Measurements from ENCODE around the gene METRNL.
"Not testable (repeated sequence)": the region's sequence is repeated elsewhere in the genome, so short reads cannot be mapped to it uniquely, and the experiment has no call there.

The METRNL gene

GRCh38 chr17:83051396-83052240, 27.8 kb upstream of the METRNL start:
- in situ Hi-C loops (cut with HindIII; ENCODE audit: low sequenced_read_pairs): no loop called here

DNA sequence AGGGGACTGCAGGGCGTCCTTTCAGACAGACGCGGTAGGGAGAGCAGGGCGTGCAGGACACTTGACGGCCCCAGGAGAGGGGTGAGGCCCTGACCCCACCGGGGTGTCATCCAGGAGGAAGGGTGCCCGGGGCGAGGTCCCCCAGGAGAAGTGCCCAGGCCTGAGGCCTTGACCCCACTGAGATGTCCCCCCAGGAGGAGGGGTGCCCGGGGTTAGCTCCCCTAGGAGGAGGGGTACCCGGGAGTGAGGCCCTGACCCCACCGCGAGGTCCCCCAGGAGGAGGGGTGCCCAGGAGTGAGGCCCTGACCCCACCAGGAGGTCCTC, 27.2 kb upstream of the METRNL start:
- in situ Hi-C loops (cut with HindIII; ENCODE audit: low sequenced_read_pairs): no loop called here

- in situ Hi-C loops (cut with HindIII; ENCODE audit: low sequenced_read_pairs): no loop called here
These were observed 26.3 kb upstream of the METRNL start for GRCh38 chr17:83053021-83053681.

- in situ Hi-C loops (cut with HindIII; ENCODE audit: low sequenced_read_pairs): no loop called here
These were observed 25.5 kb upstream of the METRNL start for GRCh38 chr17:83053739-83054451.

GRCh38 chr17:83054518-83055125, 24.8 kb upstream of the METRNL start:
- in situ Hi-C loops (cut with HindIII; ENCODE audit: low sequenced_read_pairs): no loop called here

DNA sequence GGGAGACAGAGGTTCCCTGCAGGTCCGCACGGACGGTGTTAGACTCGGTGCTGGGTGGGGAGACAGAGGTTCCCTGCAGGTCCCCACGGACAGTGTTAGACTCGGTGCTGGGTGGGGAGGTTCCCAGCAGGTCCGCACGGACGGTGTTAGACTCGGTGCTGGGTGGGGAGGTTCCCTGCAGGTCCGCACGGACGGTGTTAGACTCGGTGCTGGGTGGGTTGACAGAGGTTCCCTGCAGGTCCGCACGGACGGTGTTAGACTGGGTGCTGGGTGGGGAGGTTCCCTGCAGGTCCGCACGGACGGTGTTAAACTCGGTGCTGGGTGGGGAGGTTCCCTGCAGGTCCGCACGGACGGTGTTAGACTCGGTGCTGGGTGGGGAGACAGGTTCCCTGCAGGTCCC, 24.2 kb upstream of the METRNL start:
- in situ Hi-C loops (cut with HindIII; ENCODE audit: low sequenced_read_pairs): not testable (repeated sequence)

DNA sequence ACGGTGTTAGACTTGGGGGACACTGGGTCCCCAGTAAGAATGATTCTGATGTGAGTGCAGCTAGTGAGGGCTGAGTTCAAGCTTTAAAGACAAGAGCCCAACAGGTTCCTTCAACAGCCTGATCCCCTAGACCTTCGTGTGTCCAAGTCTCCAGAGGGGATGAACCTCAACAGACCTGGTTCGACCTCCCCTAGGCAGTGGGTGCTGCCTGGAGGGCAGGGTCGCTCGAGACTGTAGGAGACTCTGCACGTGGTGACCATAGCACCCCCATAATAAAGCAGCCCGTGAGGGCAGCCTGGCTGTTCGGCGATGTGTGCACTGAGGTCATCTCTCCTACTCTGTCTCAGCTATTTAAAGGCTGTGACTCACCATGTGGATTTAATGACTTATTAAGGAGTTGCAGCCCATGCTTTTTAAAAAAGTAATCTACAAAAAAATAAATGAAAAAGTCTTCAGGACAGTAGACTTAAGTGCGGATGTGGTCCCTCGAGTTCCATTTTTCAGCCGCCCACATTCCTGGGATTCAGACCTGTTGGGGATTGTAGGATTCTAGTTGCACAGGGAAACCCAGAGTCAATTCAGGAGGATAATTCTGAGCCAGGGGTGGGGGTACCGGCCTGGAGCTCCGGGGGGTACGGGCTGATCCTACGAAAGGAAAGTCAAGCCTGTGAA, 23.4 kb upstream of the METRNL start:
- in situ Hi-C loops (cut with HindIII; ENCODE audit: low sequenced_read_pairs): no loop called here

DNA sequence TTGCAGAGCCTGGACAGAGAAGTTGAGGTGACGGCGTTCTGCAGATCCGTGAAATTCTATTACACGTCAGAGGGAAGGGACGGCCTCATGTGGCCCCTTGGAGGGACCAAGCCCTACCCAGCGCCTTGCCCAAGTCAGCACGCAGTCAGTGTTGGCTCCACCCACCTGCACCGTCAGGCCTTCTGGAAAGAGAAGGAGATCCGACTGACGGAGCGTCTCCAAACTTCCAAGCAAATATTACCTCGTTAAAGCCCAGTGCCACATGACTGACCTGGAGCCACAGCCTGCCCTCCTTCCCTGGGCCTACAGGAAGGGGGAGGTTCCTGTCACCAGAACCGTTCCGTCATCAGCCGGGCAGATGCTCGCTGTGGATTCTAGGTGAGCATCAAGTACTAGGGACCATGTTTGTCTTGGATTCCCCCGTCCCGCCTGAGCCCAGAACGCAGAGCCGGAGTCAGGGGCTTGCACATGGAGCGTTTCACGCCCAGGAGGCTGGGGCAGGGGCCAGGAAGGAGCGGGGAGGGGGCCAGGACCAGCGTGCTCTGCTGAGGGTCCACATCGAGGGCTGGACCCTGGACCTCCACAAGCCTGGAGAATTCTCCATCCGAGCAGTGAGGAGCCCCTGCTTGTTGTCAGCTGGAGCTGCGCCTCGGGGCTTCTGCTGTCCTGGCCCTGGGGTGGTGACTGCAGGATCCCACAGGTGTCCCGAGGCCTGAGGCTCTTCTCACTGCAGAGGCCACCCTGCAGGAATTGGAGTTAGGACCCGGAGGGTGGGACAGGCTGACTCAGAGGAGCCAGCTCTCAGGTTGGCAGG, 22.6 kb upstream of the METRNL start:
- in situ Hi-C loops (cut with HindIII; ENCODE audit: low sequenced_read_pairs): no loop called here

DNA sequence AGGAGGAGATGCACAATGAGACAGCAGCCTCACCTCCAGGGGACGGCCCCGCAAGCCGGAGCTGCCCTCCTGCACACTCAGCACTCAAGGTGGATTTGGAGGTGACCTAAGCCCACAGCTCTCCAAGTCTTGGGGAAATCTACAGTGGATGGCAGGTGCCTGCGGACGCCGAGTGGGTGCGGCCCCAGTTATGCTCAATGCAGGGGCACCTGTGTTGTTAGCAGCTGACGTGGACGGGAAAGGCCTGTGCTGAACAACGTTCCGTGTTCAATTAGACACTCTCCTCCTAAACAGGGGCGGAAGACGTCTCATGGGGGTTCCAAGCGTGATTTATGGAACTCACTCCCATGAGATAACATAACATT, 22.0 kb upstream of the METRNL start:
- in situ Hi-C loops (cut with HindIII; ENCODE audit: low sequenced_read_pairs): no loop called here

- in situ Hi-C loops (cut with HindIII; ENCODE audit: low sequenced_read_pairs): no loop called here
These were observed 21.6 kb upstream of the METRNL start for GRCh38 chr17:83057793-83058265.

GRCh38 chr17:83058266-83058798, 21.1 kb upstream of the METRNL start:
- in situ Hi-C loops (cut with HindIII; ENCODE audit: low sequenced_read_pairs): no loop called here

DNA sequence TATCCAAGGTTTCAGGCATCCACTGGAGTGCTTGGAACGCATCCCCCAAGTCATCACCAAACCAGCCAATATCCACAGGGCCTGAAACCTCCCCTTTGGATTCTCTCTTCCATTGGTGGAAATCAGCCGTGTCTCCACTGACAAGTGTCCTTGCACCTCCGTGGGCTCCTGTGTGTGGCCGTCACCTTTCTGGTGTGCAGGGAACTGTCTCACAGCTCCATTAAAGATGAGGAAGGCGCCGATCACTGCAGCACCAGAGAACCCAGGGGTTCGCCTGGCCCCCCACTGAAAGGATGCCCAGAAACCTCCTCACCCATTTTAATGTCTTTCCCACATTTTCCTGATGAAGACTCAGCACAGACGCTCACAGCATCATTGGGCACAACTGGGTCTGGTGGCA, 17.8 kb upstream of the METRNL start:
- in situ Hi-C loops (cut with HindIII; ENCODE audit: low sequenced_read_pairs): no loop called here

DNA sequence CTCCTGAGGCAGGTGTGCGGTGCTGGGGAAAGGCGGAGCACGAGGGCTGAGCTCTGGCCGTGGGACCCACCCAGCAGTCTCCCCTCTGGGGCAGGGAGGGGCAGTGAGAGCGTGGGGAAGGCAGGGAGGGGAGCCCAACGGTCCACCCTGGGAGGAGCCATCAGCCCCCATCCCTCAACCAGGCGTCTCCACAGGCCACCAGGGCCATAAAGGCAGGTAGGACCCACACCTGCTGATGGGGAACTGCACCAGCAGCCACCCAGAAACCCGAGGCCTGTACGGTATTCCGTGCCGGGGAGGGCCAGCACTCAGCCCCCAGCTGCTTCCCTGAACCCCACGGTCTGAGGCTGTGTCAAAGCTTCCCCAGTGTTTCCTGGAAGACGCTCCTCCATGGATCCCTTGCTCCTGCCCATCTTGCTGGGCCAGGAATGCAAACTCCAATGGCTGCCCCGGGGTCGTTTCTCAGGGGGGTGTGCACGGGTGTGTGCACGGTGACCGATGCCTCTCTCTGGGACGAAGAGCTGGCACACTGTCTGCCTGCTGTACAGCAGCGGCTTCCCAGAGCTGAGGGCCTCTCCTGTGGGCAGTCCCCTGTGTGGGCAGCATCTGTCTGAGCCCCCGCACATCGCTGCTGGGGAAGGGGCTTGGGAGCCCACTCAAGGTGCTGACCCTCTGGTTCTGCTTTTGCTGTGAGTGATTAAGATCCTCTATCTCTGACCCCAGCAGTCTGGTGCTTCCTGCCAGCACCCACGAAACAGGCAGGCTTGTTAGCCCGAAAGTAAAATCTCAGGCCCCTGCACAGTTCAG, 17.2 kb upstream of the METRNL start:
- in situ Hi-C loops (cut with HindIII; ENCODE audit: low sequenced_read_pairs): no loop called here

DNA sequence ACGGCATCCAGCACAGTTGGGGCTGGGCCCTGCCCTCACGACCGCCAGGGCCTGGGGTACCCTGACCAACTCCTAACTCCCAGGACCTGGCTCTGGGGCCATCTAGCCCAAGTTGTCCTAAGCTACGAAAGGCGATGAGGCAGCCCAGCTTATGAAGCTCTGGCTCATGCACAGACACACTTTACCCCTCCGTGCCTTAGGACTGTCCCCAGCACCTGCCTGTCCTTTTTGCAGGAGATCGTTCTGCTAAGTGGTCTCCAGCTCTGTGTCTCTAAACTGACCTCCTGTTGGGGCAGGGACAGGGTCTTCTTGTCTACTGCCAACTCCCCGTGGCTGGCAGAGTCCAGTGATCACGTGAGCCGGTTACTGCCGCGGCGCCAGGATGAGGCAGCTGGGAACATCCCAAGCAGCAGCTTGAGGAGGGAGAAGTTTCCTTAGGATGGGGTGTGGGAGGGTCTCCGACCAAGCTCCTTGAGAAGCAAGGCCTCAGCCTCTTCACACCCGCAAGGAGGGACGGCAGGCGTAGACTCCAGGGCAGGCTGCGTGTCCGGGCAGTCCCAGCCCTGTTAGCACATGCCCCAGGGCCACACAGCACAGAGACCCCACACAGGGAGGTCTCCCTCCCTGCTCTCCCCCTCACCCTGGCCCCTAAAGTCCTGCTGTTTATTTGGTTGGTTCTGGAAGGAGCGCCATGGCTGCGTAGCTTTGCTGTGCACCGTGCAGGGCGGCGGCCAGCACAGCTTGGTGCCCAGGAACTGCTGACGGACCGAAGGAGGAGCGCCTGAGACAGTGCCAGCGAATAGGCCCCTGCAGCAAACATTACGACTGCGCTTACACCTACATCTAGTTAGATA, 16.4 kb upstream of the METRNL start:
- in situ Hi-C loops (cut with HindIII; ENCODE audit: low sequenced_read_pairs): no loop called here

DNA sequence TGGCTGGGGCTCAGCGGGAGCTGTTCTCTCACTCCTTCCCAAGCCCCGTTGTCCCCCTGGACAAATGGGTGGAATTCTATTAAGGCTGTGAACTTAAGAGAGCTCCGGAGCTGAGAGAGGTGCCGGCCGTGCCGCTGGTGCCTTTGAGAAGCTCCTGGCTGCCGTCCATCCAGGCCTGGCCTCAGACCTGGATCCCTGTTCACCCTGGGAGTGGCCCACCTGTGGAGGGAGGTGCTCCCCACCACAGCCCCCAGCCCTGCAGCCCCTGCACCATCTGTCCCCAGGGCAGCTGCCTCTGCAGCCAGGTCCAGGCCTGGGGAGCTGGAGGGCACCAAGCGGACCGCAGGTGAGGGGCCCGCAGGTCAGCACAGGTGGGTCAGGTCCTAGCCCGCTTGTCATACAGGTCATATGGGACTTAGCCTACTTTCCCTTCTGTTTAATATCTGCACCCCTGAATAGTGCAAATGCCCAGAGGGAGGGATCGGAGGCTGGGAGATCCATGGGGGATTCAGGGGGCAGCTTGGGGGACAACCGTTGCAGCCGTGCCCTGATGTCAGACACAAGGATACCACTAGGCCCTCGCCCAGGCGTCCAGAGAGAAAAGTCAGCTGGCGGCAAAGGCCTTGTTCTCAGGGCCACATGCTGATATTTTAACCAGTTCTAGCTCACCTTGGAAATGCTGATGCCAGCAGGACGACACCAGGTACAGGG, 15.2 kb upstream of the METRNL start:
- in situ Hi-C loops (cut with HindIII; ENCODE audit: low sequenced_read_pairs): no loop called here

GRCh38 chr17:83064732-83065659, 14.4 kb upstream of the METRNL start:
- in situ Hi-C loops (cut with HindIII; ENCODE audit: low sequenced_read_pairs): no loop called here
